Measurements from ENCODE around the gene RAMAC.

GRCh38 chr15:82945326-82945725, 40.7 kb upstream of the RAMAC start:
- TF ChIP-seq, protein P1, sequence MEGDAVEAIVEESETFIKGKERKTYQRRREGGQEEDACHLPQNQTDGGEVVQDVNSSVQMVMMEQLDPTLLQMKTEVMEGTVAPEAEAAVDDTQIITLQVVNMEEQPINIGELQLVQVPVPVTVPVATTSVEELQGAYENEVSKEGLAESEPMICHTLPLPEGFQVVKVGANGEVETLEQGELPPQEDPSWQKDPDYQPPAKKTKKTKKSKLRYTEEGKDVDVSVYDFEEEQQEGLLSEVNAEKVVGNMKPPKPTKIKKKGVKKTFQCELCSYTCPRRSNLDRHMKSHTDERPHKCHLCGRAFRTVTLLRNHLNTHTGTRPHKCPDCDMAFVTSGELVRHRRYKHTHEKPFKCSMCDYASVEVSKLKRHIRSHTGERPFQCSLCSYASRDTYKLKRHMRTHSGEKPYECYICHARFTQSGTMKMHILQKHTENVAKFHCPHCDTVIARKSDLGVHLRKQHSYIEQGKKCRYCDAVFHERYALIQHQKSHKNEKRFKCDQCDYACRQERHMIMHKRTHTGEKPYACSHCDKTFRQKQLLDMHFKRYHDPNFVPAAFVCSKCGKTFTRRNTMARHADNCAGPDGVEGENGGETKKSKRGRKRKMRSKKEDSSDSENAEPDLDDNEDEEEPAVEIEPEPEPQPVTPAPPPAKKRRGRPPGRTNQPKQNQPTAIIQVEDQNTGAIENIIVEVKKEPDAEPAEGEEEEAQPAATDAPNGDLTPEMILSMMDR (conservative IDR thresholded peaks at IDR 0.05): no peak
- no peak for TF ChIP-seq ZFX (IDR thresholded peaks at IDR 0.05)

Measured in C4-2B (cell line).